ENCODE results near the gene PANX3.

DNA sequence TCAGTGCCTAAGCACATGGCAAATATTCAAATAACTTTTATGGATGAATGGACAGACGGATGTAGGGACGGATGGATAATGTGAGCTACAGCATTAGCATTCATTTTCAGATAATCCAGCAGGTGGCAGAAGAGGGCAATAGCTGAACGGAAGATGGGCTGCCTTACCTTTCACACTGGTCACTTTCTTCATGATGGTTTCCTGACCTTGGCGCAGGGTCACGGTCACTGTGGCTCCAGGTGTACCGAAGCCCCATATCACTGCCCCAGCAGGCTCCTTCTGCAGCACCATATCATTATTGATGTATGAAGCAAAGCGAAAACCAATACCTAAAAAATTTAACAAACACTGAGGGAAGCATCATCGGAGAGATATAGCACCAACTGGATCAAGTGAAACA is 58.0 kb downstream of the PANX3 start:
- no peak for TF ChIP-seq GATA2 (IDR thresholded peaks at IDR 0.05; ENCODE audit: low read depth, low read length)
- TF ChIP-seq GATA3 (IDR thresholded peaks at IDR 0.05; ENCODE audit: low read depth, low read length): no peak
